Sigmoid colon (tissue), 4 donors: ENCODE data around the gene SMTNL2.

ENCODE experiments used
- CTCF ChIP-seq, 4 experiments: fragments of 450-650 bp in 3 of 4; fragments of 200-600 bp in 1 of 4; IDR thresholded peaks; one replicate each; pipeline ENCODE4 v1.5.1; 2016 to 2019; ENCODE audit warnings: antibody characterized with exemption in 4 of 4, mild to moderate bottlenecking in 3 of 4, moderate library complexity in 2 of 4
- EP300 ChIP-seq, 4 donors: sonication (generic); formaldehyde crosslinking; IDR thresholded peaks; one replicate each; pipeline ENCODE4 v1.6.1; 2017; ENCODE audit warnings: antibody characterized with exemption in 4 of 4
- POLR2A ChIP-seq, 2 donors: fragments of 450-650 bp; IDR thresholded peaks; one replicate each; pipeline ENCODE4 v1.6.1; 2016; ENCODE audit warnings: antibody characterized with exemption in 2 of 2, mild to moderate bottlenecking in 2 of 2, moderate library complexity in 2 of 2
- POLR2AphosphoS5 ChIP-seq, 4 donors: sonication (generic); formaldehyde crosslinking; IDR thresholded peaks; one replicate each; pipeline ENCODE4 v1.6.1; 2017; ENCODE audit warnings: antibody characterized with exemption in 4 of 4

DNA sequence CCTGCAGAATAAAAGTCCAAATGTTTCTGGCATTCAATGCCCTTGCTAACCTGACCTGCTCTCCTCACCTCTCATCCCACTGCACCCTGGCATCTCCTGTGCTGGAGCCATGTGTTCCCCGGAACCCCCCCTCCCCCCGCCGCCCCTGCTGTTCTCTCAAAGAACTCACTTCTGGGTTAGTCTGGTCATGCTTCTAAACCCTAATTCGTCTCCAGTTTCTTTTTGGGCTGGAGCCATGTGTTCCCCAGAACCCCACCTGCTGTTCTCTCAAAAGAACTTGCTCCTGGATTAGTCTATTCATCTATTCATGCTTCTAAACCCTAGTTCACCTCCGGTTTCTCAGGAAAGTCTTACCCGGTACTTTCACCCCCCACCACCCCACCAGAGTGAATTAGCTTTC is 58.0 kb downstream of the SMTNL2 start:
- no peak for TF ChIP-seq EP300 (IDR thresholded peaks at IDR 0.05)
- no peak for TF ChIP-seq CTCF (IDR thresholded peaks at IDR 0.05)
- no peak for TF ChIP-seq POLR2AphosphoS5 (IDR thresholded peaks at IDR 0.05)
- TF ChIP-seq POLR2A (IDR thresholded peaks at IDR 0.05) = no peak
